Cardiac muscle cell (in vitro differentiated cells and primary cell): Measurements from ENCODE around the gene NAT9. TPM values are rescaled to one million over a fixed set of nuclear protein-coding genes. Genes with fewer than 3 reads are reported as not detected.

Experiments
- DNase-seq, 2 donors: peaks; one replicate each; pipeline versions ENCODE4 v3.0.0 to v3.0.0-alpha.2; 2010 to 2017; ENCODE audit warnings: low read depth in 1 of 2, low spot score in 1 of 2
- H3K27ac ChIP-seq: fragments of 200-600 bp; sonication (generic); 2 replicates; pipeline ENCODE4 v1.5.1; 2016
- H3K27me3 ChIP-seq: fragments of 200-600 bp; sonication (generic); 2 replicates; pipeline ENCODE4 v1.6.0; 2016; ENCODE audit warnings: control low read depth
- H3K36me3 ChIP-seq: fragments of 200-600 bp; sonication (generic); 2 replicates; pipeline ENCODE4 v1.5.1; 2016; ENCODE audit warnings: control low read depth
- H3K4me1 ChIP-seq: fragments of 200-600 bp; sonication (generic); 2 replicates; pipeline ENCODE4 v1.8.1; 2017; ENCODE audit warnings: low read depth, mild to moderate bottlenecking, mixed run types
- H3K4me3 ChIP-seq: fragments of 200-600 bp; sonication (generic); 2 replicates; pipeline ENCODE4 v1.5.1; 2016; ENCODE audit warnings: mild to moderate bottlenecking
- H3K9me3 ChIP-seq: fragments of 200-600 bp; sonication (generic); 2 replicates; pipeline ENCODE4 v1.5.1; 2017; ENCODE audit warnings: low read depth, mild to moderate bottlenecking, control low read depth
- CTCF ChIP-seq: IDR thresholded peaks from 2 replicates; pipeline ENCODE4 v1.5.1; 2012; ENCODE audit warnings: low read depth, mild to moderate bottlenecking, low read length
- polyA plus RNA-seq: library from polyadenylated mRNA; unstranded; fragments of >200 nt; fragmentation: Nextera tagmentation; extraction: Ambion mirVana; gene quantifications from 2 replicates; pipeline ENCODE4 v1.2.1, GENCODE V29; 2016
- total RNA-seq: library from RNA; depleted of rRNA; stranded (reverse); fragments of >200 nt; gene quantifications from 2 replicates; pipeline ENCODE4 v1.2.3, GENCODE V29; 2016

Gene NAT9
- total and polyA plus RNA-seq, 2 experiments from 2014 or later = 56.2 to 73.1 TPM

GRCh38 chr17:74771319-74771914 is 4.7 kb downstream of the NAT9 start:
- Histone ChIP-seq H3K36me3 (no peaks in the 10 kb centered on the region), H3K9me3 (no peaks in the 10 kb centered on the region), H3K27me3 (no peaks in the 10 kb centered on the region), H3K4me3 (no peak overlapping the region), H3K4me1 (no peaks in the 10 kb centered on the region), H3K27ac (no peak overlapping the region)
- DNase-seq = no peak
- no peak for TF ChIP-seq CTCF

- DNase-seq = peak; percentile 45 to 74
- Histone ChIP-seq H3K27ac (no peak overlapping the region), H3K4me3 (no peak overlapping the region), H3K4me1 (no peaks in the 10 kb centered on the region), H3K27me3 (no peaks in the 10 kb centered on the region), H3K9me3 (no peaks in the 10 kb centered on the region), H3K36me3 (no peaks in the 10 kb centered on the region)
- peak; percentile 71 for TF ChIP-seq CTCF
These were observed 5.4 kb downstream of the NAT9 start for GRCh38 chr17:74770498-74771318.

DNA sequence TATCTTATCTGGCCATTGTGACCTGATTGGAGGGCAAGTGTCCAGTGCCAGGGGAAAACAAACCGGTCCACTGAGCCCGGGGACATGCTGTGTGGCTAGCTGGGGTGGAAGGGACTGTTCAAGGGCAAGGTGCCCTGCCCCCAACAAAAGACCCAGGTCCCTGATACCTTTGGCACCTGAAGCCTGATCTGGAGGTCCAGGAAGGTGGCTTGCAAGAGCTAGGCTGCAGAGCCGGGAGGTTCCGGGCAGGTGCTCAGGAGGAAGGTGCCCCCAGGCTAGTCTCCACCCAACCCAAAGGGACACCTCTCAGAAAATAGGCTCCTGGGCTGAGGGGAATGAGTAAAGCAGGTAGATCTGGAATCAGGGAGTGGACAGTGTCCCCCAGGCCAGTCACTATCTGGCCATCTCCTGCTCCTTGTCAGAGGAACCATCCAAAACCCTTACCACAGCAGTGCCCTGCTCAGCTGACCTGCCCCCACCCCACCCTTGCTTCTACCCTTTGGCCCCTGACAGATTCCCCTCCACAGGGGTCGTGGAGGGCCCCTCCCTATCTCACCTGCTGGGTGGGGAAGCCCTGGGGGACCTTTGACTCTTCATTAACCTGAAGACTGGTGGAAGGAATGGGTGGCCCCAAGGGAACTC is 6.2 kb downstream of the NAT9 start:
- Histone ChIP-seq H3K9me3 (no peaks in the 10 kb centered on the region), H3K27me3 (no peaks in the 10 kb centered on the region), H3K27ac (no peak overlapping the region), H3K4me3 (no peak overlapping the region), H3K36me3 (no peaks in the 10 kb centered on the region), H3K4me1 (peaks cover under 1% of the 10 kb centered on the region)
- no peak for DNase-seq
- TF ChIP-seq CTCF = no peak

DNA sequence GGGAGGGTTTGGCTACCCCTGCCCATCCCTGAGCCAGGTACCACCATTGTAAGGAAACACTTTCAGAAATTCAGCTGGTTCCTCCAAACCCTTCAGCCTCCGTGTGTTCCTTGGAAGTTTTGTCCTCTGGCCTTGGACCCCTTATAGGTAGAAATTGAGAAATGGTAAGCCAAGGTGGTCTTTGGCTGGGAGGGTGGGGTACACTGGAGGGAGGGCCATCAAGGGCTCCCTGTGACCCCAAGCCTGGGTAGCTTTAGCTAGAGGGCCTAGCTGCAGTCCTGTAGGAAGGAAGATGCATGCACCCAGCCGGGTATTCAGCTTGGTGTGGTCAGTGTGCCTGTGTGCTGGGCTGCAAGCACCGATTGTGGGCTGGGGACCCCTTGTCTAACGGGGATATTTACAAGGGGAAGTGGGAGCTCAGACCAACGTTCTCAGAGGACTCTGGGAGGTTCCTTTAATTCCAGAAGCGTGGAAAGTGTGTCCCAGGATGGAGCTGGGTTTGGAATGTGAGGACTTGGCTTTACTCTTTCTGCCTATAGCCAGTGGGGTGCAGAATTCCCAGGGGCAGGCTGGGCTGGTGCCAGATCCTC is 6.8 kb downstream of the NAT9 start:
- DNase-seq = no peak
- H3K27ac ChIP-seq = no peak overlapping the region

More for the DNA sequence above, 6.8 kb downstream of the NAT9 start:
- peaks cover 6% of the 10 kb centered on the region for H3K4me1 ChIP-seq
- no peak overlapping the region for H3K4me3 ChIP-seq
- no peaks in the 10 kb centered on the region for H3K36me3 ChIP-seq
- H3K27me3 ChIP-seq = no peaks in the 10 kb centered on the region
- TF ChIP-seq CTCF = no peak
- no peaks in the 10 kb centered on the region for H3K9me3 ChIP-seq
